GM19395 (cell line): ENCODE results near the gene LPCAT4.
A peak's percentile ranks its signal among the peaks of the same experiment; 100 is the strongest.

Experiments used
- ATAC-seq: cut with Tn5 transposase; IDR thresholded peaks from one replicate; pipeline ENCODE4 v1.9.1; 2021; ENCODE audit warnings: mild to moderate bottlenecking, moderate library complexity; ENCODE audit not compliant: unreplicated experiment

The LPCAT4 gene

GRCh38 chr15:34337557-34338306 is 29.3 kb downstream of the LPCAT4 start, which contains the start of gene SLC12A6:
Gene SLC12A6 (minus strand): TSS chr15:34337781. CDS start chr15:34336680, 1,101 bp downstream.
- ATAC-seq: peak; percentile 69

- peak; percentile 13 for ATAC-seq
Measured at GRCh38 chr15:34336991-34337556, 29.9 kb downstream of the LPCAT4 start.

- ATAC-seq: no peak
Measured at GRCh38 chr15:34336231-34336990, 30.6 kb downstream of the LPCAT4 start.

- ATAC-seq: no peak
Measured at GRCh38 chr15:34335176-34336032, 31.6 kb downstream of the LPCAT4 start.

GRCh38 chr15:34334672-34335071 is 32.3 kb downstream of the LPCAT4 start:
- ATAC-seq: no peak

- no peak for ATAC-seq
Measured at GRCh38 chr15:34332553-34333120, 34.4 kb downstream of the LPCAT4 start.

- no peak for ATAC-seq
Measured at GRCh38 chr15:34331809-34332208, 35.2 kb downstream of the LPCAT4 start.

- ATAC-seq: no peak
Measured at GRCh38 chr15:34330279-34330678, 36.7 kb downstream of the LPCAT4 start.

GRCh38 chr15:34329006-34329405 is 38.0 kb downstream of the LPCAT4 start:
- ATAC-seq: no peak

GRCh38 chr15:34327906-34328305 is 39.1 kb downstream of the LPCAT4 start:
- ATAC-seq: no peak

- ATAC-seq: no peak
Measured at GRCh38 chr15:34325368-34325767, 41.6 kb downstream of the LPCAT4 start.

GRCh38 chr15:34324933-34325332 is 42.1 kb downstream of the LPCAT4 start:
- no peak for ATAC-seq

GRCh38 chr15:34323217-34323616 is 43.8 kb downstream of the LPCAT4 start:
- no peak for ATAC-seq

GRCh38 chr15:34318277-34319079 is 48.5 kb downstream of the LPCAT4 start:
- peak; percentile 85 for ATAC-seq

- no peak for ATAC-seq
Measured at GRCh38 chr15:34314491-34315490, 52.2 kb downstream of the LPCAT4 start.

- ATAC-seq: no peak
Measured at GRCh38 chr15:34311563-34311962, 55.4 kb downstream of the LPCAT4 start.
